ENCODE data around the gene XPR1.

XPR1 gene

GRCh38 chr1:180734366-180734765 is 102.5 kb downstream of the XPR1 start:
- DNase-seq, result no peak
- H3K9me3 ChIP-seq (ENCODE audit: severe bottlenecking), result no peaks in the 10 kb centered on the region
- no peaks in the 10 kb centered on the region for H3K36me3 ChIP-seq
- no peak overlapping the region for H3K27ac ChIP-seq
- H3K4me3 ChIP-seq (ENCODE audit: low read depth, low read length), result no peak overlapping the region
- TF ChIP-seq CTCF (IDR thresholded peaks at IDR 0.05; ENCODE audit: low read depth, low read length), result no peak
- no peaks in the 10 kb centered on the region for H3K27me3 ChIP-seq (ENCODE audit: insufficient read depth, low read depth, severe bottlenecking)

GRCh38 chr1:180742663-180743062 is 110.8 kb downstream of the XPR1 start:
- Histone ChIP-seq H3K27me3 (ENCODE audit: insufficient read depth, low read depth, severe bottlenecking) (no peaks in the 10 kb centered on the region), H3K9me3 (ENCODE audit: severe bottlenecking) (no peaks in the 10 kb centered on the region), H3K4me3 (ENCODE audit: low read depth, low read length) (no peak overlapping the region), H3K36me3 (no peaks in the 10 kb centered on the region), H3K27ac (no peak overlapping the region)
- no peak for DNase-seq
- no peak for TF ChIP-seq CTCF (IDR thresholded peaks at IDR 0.05; ENCODE audit: low read depth, low read length)

GRCh38 chr1:180743868-180744267 is 112.0 kb downstream of the XPR1 start:
- no peak overlapping the region for H3K27ac ChIP-seq
- TF ChIP-seq CTCF (IDR thresholded peaks at IDR 0.05; ENCODE audit: low read depth, low read length), result no peak
- H3K4me3 ChIP-seq (ENCODE audit: low read depth, low read length), result no peak overlapping the region
- H3K9me3 ChIP-seq (ENCODE audit: severe bottlenecking), result no peaks in the 10 kb centered on the region
- DNase-seq, result no peak
- no peaks in the 10 kb centered on the region for H3K36me3 ChIP-seq
- no peaks in the 10 kb centered on the region for H3K27me3 ChIP-seq (ENCODE audit: insufficient read depth, low read depth, severe bottlenecking)

- no peak for DNase-seq
- no peaks in the 10 kb centered on the region for H3K27me3 ChIP-seq (ENCODE audit: insufficient read depth, low read depth, severe bottlenecking)
These were observed 113.3 kb downstream of the XPR1 start for GRCh38 chr1:180745098-180745497.

GRCh38 chr1:180751921-180752320 is 120.1 kb downstream of the XPR1 start:
- no peak overlapping the region for H3K27ac ChIP-seq
- DNase-seq, result no peak
- no peak for TF ChIP-seq CTCF (IDR thresholded peaks at IDR 0.05; ENCODE audit: low read depth, low read length)
- no peaks in the 10 kb centered on the region for H3K27me3 ChIP-seq (ENCODE audit: insufficient read depth, low read depth, severe bottlenecking)
- no peaks in the 10 kb centered on the region for H3K36me3 ChIP-seq
- H3K9me3 ChIP-seq (ENCODE audit: severe bottlenecking), result no peaks in the 10 kb centered on the region
- no peak overlapping the region for H3K4me3 ChIP-seq (ENCODE audit: low read depth, low read length)

More at GRCh38 chr1:180745098-180745497, 113.3 kb downstream of the XPR1 start:
- no peak for TF ChIP-seq CTCF (IDR thresholded peaks at IDR 0.05; ENCODE audit: low read depth, low read length)
- Histone ChIP-seq H3K4me3 (ENCODE audit: low read depth, low read length) (no peak overlapping the region), H3K9me3 (ENCODE audit: severe bottlenecking) (no peaks in the 10 kb centered on the region), H3K36me3 (no peaks in the 10 kb centered on the region), H3K27ac (no peak overlapping the region)

GRCh38 chr1:180754453-180754852 is 122.6 kb downstream of the XPR1 start:
- Histone ChIP-seq H3K4me3 (ENCODE audit: low read depth, low read length) (no peak overlapping the region), H3K27ac (no peak overlapping the region), H3K36me3 (no peaks in the 10 kb centered on the region), H3K27me3 (ENCODE audit: insufficient read depth, low read depth, severe bottlenecking) (no peaks in the 10 kb centered on the region), H3K9me3 (ENCODE audit: severe bottlenecking) (no peaks in the 10 kb centered on the region)
- DNase-seq, result no peak
- no peak for TF ChIP-seq CTCF (IDR thresholded peaks at IDR 0.05; ENCODE audit: low read depth, low read length)
